ENCODE measurements around the gene RALGPS1.

DNA sequence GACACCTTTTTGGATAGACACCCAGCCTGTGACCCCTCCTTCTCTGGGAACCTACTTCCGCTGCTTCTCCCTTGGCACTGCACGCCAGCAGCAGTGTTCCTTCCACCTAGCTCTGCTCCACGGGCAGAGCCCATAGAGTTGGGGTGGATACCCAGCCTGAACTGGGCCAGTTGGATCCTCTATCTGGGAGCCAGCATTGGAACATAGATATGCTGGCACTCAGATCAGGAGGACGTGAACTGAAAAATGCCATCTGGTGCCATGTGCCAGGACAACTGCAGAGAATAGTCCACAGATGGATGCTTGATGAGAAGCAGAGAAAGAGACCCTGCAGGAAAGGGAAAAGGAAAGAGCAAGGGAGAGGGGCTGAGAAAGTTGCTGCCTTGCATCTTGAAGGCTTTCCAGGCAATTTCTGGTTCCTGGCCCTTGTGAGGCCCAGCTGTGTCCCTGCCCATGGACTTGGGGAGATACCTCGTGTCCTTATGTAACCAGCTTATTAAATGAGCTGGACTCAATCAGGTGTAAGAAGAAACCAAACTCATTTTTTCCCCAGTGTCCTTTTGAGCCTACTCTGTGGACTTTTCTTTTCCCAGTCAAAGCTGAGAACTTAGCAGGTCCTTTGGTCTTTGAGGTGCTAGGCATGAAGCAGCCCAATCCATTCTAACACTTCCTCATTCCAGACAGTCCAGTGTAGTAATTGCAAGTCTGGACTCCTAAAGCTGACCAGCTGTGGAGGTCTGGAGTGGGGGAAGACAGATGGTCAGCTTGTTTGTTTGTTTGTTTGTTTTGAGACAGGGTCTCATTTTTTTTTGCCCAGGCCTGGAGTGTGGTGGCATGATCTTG, 168.8 kb downstream of the RALGPS1 start:
- TF ChIP-seq, protein P1, sequence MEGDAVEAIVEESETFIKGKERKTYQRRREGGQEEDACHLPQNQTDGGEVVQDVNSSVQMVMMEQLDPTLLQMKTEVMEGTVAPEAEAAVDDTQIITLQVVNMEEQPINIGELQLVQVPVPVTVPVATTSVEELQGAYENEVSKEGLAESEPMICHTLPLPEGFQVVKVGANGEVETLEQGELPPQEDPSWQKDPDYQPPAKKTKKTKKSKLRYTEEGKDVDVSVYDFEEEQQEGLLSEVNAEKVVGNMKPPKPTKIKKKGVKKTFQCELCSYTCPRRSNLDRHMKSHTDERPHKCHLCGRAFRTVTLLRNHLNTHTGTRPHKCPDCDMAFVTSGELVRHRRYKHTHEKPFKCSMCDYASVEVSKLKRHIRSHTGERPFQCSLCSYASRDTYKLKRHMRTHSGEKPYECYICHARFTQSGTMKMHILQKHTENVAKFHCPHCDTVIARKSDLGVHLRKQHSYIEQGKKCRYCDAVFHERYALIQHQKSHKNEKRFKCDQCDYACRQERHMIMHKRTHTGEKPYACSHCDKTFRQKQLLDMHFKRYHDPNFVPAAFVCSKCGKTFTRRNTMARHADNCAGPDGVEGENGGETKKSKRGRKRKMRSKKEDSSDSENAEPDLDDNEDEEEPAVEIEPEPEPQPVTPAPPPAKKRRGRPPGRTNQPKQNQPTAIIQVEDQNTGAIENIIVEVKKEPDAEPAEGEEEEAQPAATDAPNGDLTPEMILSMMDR (IDR thresholded peaks at IDR 0.05), result no peak
- TF ChIP-seq SIN3A (IDR thresholded peaks at IDR 0.05; ENCODE audit: borderline replicate concordance, low read depth, low read length) (no peak), EP300 (IDR thresholded peaks at IDR 0.05; ENCODE audit: borderline replicate concordance in 1 of 2, low read depth in 1 of 2, low read length in 1 of 2) (no peak), MEF2A (IDR thresholded peaks at IDR 0.05; ENCODE audit: borderline replicate concordance, low read depth) (no peak), NRF1 (IDR thresholded peaks at IDR 0.05; ENCODE audit: low read depth, low read length) (no peak), CHD2 (IDR thresholded peaks at IDR 0.05; ENCODE audit: low read length, partially characterized antibody) (no peak), RFX5 (IDR thresholded peaks at IDR 0.05; ENCODE audit: low read length) (no peak), SMC3 (IDR thresholded peaks at IDR 0.05; ENCODE audit: low read depth, low read length) (no peak), ELF1 (IDR thresholded peaks at IDR 0.05) (no peak), TCF12 (IDR thresholded peaks at IDR 0.05) (no peak)
- TF ChIP-seq, protein P2, sequence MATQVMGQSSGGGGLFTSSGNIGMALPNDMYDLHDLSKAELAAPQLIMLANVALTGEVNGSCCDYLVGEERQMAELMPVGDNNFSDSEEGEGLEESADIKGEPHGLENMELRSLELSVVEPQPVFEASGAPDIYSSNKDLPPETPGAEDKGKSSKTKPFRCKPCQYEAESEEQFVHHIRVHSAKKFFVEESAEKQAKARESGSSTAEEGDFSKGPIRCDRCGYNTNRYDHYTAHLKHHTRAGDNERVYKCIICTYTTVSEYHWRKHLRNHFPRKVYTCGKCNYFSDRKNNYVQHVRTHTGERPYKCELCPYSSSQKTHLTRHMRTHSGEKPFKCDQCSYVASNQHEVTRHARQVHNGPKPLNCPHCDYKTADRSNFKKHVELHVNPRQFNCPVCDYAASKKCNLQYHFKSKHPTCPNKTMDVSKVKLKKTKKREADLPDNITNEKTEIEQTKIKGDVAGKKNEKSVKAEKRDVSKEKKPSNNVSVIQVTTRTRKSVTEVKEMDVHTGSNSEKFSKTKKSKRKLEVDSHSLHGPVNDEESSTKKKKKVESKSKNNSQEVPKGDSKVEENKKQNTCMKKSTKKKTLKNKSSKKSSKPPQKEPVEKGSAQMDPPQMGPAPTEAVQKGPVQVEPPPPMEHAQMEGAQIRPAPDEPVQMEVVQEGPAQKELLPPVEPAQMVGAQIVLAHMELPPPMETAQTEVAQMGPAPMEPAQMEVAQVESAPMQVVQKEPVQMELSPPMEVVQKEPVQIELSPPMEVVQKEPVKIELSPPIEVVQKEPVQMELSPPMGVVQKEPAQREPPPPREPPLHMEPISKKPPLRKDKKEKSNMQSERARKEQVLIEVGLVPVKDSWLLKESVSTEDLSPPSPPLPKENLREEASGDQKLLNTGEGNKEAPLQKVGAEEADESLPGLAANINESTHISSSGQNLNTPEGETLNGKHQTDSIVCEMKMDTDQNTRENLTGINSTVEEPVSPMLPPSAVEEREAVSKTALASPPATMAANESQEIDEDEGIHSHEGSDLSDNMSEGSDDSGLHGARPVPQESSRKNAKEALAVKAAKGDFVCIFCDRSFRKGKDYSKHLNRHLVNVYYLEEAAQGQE (IDR thresholded peaks at IDR 0.05; ENCODE audit: low read depth, low read length), result no peak
